ENCODE measurements around the gene SLC38A6. TPM values are rescaled to one million over a fixed set of nuclear protein-coding genes. Genes with fewer than 3 reads are reported as not detected.

Gene SLC38A6
- polyA plus RNA-seq, 1 donor from 2014 or later: 31.9 TPM

DNA sequence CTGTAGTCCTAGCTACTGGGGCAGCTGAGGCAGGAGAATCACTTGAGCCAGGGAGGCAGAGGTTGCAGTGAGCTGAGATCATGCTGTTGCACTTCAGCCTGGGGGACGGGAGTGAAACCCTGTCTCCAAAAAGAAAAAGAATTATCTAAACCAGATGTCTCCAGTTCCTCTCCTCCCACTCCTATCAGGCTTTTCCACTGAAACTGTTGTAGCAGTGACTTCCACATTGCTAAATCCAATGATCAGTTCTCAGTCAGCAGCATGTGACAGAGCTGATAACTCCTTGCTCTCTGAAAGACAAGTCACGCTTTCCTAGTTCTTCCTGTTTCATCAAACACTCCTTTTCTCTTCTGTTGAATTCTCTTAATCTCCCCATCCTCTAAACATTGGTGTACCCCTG, 8.6 kb downstream of the SLC38A6 start:
- H3F3A ChIP-seq (ENCODE audit: insufficient read depth, low read length, poor library complexity, severe bottlenecking): no peaks in the 10 kb centered on the region
- no peaks in the 10 kb centered on the region for H3K9me2 ChIP-seq (ENCODE audit: insufficient read depth, low read length)
- H3K9me3 ChIP-seq (ENCODE audit: low read length): no peaks in the 10 kb centered on the region
- no peaks in the 10 kb centered on the region for H3K79me2 ChIP-seq (replicated peaks; ENCODE audit: insufficient read depth, low read length)
- H3K9ac ChIP-seq (ENCODE audit: low read length): no peak overlapping the region
- H3K4me3 ChIP-seq (ENCODE audit: low read length): no peak overlapping the region
- TF ChIP-seq RAD21 (conservative IDR thresholded peaks at IDR 0.05) (no peak), TAF1 (IDR thresholded peaks at IDR 0.05; ENCODE audit: low read depth) (no peak), EP300 (conservative IDR thresholded peaks at IDR 0.05; ENCODE audit: poor library complexity, severe bottlenecking) (no peak), SMC3 (conservative IDR thresholded peaks at IDR 0.05; ENCODE audit: poor library complexity) (no peak), POLR2AphosphoS5 (IDR thresholded peaks at IDR 0.05) (no peak), MXI1 (conservative IDR thresholded peaks at IDR 0.05; ENCODE audit: poor library complexity, severe bottlenecking) (no peak), EZH2 (IDR thresholded peaks at IDR 0.05; ENCODE audit: borderline replicate concordance, insufficient read depth, low read length, poor library complexity, severe bottlenecking) (no peak)
- TF ChIP-seq, protein P1, sequence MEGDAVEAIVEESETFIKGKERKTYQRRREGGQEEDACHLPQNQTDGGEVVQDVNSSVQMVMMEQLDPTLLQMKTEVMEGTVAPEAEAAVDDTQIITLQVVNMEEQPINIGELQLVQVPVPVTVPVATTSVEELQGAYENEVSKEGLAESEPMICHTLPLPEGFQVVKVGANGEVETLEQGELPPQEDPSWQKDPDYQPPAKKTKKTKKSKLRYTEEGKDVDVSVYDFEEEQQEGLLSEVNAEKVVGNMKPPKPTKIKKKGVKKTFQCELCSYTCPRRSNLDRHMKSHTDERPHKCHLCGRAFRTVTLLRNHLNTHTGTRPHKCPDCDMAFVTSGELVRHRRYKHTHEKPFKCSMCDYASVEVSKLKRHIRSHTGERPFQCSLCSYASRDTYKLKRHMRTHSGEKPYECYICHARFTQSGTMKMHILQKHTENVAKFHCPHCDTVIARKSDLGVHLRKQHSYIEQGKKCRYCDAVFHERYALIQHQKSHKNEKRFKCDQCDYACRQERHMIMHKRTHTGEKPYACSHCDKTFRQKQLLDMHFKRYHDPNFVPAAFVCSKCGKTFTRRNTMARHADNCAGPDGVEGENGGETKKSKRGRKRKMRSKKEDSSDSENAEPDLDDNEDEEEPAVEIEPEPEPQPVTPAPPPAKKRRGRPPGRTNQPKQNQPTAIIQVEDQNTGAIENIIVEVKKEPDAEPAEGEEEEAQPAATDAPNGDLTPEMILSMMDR (IDR thresholded peaks at IDR 0.05; ENCODE audit: poor library complexity, severe bottlenecking): no peak
- TF ChIP-seq, protein P2, sequence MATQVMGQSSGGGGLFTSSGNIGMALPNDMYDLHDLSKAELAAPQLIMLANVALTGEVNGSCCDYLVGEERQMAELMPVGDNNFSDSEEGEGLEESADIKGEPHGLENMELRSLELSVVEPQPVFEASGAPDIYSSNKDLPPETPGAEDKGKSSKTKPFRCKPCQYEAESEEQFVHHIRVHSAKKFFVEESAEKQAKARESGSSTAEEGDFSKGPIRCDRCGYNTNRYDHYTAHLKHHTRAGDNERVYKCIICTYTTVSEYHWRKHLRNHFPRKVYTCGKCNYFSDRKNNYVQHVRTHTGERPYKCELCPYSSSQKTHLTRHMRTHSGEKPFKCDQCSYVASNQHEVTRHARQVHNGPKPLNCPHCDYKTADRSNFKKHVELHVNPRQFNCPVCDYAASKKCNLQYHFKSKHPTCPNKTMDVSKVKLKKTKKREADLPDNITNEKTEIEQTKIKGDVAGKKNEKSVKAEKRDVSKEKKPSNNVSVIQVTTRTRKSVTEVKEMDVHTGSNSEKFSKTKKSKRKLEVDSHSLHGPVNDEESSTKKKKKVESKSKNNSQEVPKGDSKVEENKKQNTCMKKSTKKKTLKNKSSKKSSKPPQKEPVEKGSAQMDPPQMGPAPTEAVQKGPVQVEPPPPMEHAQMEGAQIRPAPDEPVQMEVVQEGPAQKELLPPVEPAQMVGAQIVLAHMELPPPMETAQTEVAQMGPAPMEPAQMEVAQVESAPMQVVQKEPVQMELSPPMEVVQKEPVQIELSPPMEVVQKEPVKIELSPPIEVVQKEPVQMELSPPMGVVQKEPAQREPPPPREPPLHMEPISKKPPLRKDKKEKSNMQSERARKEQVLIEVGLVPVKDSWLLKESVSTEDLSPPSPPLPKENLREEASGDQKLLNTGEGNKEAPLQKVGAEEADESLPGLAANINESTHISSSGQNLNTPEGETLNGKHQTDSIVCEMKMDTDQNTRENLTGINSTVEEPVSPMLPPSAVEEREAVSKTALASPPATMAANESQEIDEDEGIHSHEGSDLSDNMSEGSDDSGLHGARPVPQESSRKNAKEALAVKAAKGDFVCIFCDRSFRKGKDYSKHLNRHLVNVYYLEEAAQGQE (IDR thresholded peaks at IDR 0.05; ENCODE audit: borderline replicate concordance): no peak
- H3K27me3 ChIP-seq (ENCODE audit: insufficient read depth, low read depth, low read length): no peaks in the 10 kb centered on the region
- no peak overlapping the region for H3K27ac ChIP-seq (ENCODE audit: low read length)
- no peak overlapping the region for H2AFZ ChIP-seq (ENCODE audit: low read depth, low read length)
- H4K20me1 ChIP-seq (ENCODE audit: insufficient read depth): no peaks in the 10 kb centered on the region
- peaks cover 6% of the 10 kb centered on the region for H3K36me3 ChIP-seq (ENCODE audit: insufficient read depth, low read length)
- H3K4me2 ChIP-seq (ENCODE audit: low read length): no peak overlapping the region

DNA sequence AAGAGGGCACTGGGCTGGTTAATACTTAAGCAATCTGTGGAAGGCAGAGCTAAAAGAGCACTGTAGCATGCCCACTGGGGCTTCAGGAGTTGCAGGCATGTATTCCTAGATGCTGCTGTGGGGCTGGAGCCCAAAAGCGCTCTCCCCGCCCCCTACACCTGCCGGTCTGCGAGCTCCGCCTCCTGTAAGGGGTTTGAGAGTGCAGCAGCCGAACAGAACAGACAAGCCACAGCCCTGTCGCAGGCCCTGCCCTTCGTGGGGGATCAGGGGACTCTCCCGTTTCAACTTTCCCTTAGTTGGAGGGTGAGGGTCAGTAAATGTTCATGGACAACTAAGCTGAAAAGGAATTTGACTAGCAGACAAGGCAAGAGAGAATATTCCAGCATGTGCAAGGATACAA, 17.6 kb downstream of the SLC38A6 start:
- TF ChIP-seq, protein P1 (IDR thresholded peaks at IDR 0.05; ENCODE audit: poor library complexity, severe bottlenecking): no peak
- TF ChIP-seq TAF1 (IDR thresholded peaks at IDR 0.05; ENCODE audit: low read depth) (no peak), EP300 (conservative IDR thresholded peaks at IDR 0.05; ENCODE audit: poor library complexity, severe bottlenecking) (no peak), POLR2AphosphoS5 (IDR thresholded peaks at IDR 0.05) (no peak), MXI1 (conservative IDR thresholded peaks at IDR 0.05; ENCODE audit: poor library complexity, severe bottlenecking) (no peak), EZH2 (IDR thresholded peaks at IDR 0.05; ENCODE audit: borderline replicate concordance, insufficient read depth, low read length, poor library complexity, severe bottlenecking) (no peak), RAD21 (conservative IDR thresholded peaks at IDR 0.05) (no peak), SMC3 (conservative IDR thresholded peaks at IDR 0.05; ENCODE audit: poor library complexity) (no peak)
- TF ChIP-seq, protein P2 (IDR thresholded peaks at IDR 0.05; ENCODE audit: borderline replicate concordance): no peak
- H3F3A ChIP-seq (ENCODE audit: insufficient read depth, low read length, poor library complexity, severe bottlenecking): no peaks in the 10 kb centered on the region
- H3K9me2 ChIP-seq (ENCODE audit: insufficient read depth, low read length): no peaks in the 10 kb centered on the region
- peaks cover 4% of the 10 kb centered on the region for H3K36me3 ChIP-seq (ENCODE audit: insufficient read depth, low read length)
- H3K9me3 ChIP-seq (ENCODE audit: low read length): no peaks in the 10 kb centered on the region
- H4K20me1 ChIP-seq (ENCODE audit: insufficient read depth): no peaks in the 10 kb centered on the region
- no peaks in the 10 kb centered on the region for H3K27me3 ChIP-seq (ENCODE audit: insufficient read depth, low read depth, low read length)
- H3K79me2 ChIP-seq (replicated peaks; ENCODE audit: insufficient read depth, low read length): no peaks in the 10 kb centered on the region
- no peak overlapping the region for H3K4me3 ChIP-seq (ENCODE audit: low read length)
- no peak overlapping the region for H3K9ac ChIP-seq (ENCODE audit: low read length)
- no peak overlapping the region for H3K4me2 ChIP-seq (ENCODE audit: low read length)
- H3K27ac ChIP-seq (ENCODE audit: low read length): no peak overlapping the region
- H2AFZ ChIP-seq (ENCODE audit: low read depth, low read length): no peak overlapping the region

Data from neural cell (in vitro differentiated cells).